DMS153 (cell line): ENCODE results near the gene PHLDA3.

Experiments
- DNase-seq: peaks from one replicate; lab custom pipeline; 2025; lab: John Stamatoyannopoulos, UW

PHLDA3 gene

DNA sequence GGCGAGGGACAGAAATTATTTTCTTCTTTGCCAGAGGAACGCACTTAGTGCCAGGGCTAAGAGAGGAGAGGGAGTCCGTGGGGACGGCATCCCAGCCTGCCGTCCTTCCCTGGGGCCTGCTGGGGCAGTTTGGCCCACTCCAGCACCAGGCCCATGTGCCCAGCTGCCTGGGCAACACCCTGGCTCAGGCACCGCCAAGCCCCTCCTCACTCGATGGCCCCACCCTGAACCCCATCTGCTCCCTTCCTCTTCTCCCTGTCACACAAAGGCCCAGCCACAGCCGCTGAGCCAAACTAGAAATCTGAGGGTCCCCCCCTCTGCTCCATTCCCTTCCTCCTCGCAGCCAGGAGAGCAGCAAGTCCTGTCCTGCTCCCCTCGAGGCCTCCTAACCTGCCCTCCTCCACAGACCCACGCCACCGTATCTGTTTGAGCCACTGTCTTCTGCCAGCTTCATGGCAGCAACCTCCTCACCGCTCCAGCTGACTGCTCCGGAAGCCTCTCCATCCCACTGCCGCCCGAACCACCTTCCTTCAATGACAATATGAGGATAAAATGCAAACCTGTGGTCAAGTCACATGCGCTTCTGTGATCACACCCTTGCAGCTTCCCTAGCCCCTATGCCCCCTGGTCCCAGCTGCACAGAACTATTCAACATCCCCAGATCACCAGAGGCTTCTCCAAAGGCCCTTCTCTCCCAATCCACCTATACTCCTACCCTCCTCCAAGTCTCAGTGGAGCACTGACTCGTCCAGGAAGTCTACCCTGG lies 39.1 kb downstream of the PHLDA3 start:
- no peak for DNase-seq

DNA sequence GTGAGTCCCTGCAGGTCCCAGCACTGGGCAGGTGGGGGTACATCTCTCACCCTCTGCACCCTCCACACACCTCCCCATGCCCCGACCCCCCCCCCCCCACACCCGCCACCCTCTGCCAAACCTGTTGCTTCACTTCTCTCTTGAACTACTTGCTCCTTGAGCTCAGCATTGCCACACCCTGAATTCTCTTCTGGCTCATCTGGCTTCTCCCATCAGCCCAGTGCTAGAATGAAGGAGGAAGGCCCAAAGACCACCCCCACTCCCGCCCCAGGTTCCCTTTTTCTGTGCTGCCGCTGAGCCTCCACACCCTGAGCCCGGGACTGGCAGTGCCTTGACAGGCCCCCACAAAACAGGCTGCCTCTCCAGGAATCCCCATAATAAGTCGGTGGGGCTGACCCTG lies 41.0 kb downstream of the PHLDA3 start:
- DNase-seq = no peak

DNA sequence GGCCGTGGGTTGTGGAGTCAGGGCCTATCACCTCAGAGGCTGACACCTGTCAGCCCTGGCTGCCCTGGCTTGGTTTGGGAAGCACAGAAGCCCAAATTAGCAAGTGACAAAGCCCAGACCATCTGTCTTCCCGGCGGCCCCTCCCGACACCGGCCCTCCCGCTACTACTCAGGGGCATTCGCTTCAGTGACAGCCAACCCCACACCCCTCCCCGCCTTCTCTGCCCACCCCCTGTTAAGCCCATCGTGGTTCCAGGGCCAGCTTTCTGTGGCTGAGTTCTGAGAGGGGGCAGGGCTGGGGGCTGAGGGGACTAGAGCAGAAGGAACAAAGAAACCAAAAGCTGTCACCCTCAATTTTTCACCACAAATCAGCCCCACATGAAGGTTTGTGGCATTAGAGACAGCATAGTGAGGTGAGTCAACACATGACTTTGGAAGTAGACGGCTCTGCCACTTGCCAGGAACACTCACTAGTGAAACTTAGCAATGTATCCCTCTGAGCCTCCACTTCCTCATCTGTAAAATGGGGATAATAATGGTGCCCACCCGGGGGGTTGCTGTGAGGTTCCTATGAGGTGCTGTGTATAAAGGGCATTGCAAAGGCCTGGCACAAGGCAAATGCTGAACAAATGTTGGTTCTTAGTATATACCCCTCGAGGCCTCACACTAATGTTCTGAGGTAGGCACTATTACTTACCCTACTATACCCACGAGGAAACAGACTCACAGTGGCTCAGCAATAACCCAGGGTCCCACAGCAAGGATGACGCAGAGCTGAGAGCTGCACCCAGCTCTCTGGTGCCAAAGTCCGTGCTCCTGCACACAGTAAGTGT lies 42.3 kb downstream of the PHLDA3 start:
- no peak for DNase-seq

DNA sequence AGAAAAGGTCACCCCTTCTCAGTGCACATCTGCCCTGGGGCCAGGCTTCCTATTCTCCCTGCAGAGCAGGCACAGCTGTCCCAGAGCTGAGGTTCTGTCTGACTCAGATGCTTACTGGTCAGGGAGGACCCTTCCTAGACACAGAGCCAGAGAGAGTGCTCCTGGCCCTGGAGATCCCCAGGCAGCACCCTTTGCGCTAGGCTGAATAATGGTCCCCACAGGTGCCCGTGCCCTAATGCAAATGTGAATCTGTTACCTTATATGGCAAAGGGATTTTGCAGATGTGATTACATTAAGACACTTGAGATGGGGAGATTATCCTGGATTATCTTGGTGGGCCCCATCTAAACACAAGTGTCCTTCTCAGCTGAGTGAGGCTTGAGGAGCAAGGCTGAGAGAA lies 44.8 kb downstream of the PHLDA3 start:
- no peak for DNase-seq

DNA sequence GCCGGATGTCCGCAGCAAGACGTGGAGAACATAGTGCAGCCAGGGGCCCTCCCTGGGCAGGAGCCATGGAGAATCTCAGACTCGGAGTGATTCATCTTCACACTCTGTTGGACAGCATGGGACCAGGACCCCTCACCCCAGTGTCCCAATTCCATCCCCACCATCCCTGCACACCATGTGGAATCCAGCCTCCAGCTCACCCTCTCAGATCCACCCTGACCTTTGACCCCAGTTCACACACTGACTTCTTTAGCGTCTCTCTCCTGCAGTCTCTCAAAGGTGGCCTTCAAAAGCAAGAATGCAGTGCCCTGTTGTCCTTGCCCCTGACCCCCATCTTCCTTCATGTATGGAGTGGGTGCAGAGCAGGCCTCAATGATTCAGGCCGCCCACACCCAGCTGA lies 45.3 kb downstream of the PHLDA3 start:
- DNase-seq = no peak

DNA sequence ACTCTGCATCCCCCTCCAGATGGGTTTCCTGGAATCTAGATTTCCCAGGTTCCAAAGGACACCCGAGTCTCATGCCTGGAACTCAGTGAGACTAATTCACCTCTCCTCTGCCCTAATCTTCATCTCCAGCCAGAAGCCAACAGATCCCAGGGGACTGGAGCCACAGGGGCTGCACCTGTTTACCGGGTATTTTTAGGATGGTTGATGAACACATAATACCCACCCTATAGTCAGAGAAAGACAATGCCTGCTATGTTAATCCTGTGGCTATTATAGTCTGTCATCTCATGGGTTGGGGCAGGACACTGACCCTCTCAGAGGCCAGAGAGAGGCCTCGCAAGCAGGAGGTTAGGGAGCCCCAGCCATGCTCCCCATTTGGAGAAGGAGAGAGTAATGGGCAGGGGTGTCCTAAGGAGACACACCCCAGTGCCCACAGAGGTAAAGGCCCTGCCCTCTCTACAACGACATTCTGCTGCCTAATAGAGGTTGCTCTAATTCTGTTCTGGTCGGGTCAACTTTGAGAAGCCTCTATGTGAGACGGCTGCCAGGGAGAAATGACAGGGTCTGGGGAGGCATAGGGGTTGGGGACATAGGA lies 46.5 kb downstream of the PHLDA3 start:
- no peak for DNase-seq

DNA sequence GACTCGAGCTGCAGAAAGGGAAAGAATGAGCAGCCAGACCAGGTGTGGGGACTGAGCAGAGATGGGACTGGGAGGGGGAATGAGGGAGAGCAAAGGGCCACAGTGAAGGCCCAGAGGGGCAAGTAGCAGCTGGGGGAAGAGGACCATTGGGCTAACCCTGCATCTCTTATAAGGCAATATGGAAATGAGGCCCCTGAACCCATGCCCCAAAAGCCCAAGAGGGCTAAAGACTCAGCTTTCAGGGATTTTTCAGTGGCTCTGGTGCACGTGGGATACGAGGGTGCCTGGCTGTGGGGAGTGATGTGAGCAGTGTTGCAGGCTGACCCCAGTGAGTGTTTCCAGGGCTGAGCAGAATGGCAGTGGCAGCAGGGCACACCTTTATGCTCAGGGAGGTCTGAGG lies 47.0 kb downstream of the PHLDA3 start:
- DNase-seq = no peak

DNA sequence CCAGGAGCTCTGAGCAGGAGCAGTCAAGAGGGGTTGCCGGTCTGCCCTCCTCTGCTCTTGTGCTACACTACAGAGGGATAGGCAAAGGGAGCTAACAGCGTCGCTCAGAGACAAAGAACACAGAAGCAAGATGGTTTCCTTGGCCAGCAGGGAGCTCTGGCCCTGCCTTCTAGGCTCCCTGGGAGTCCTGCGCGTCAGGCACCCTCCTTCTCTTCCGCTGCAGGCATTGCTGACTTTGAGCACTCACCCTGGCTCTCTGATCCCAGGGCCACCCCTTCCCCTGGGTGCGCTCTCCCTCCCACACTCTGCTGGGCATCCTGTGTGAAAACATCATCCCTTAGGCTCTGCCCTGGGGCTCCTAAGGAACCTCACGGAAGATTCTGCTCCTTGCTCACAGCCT lies 47.9 kb downstream of the PHLDA3 start:
- DNase-seq = no peak

DNA sequence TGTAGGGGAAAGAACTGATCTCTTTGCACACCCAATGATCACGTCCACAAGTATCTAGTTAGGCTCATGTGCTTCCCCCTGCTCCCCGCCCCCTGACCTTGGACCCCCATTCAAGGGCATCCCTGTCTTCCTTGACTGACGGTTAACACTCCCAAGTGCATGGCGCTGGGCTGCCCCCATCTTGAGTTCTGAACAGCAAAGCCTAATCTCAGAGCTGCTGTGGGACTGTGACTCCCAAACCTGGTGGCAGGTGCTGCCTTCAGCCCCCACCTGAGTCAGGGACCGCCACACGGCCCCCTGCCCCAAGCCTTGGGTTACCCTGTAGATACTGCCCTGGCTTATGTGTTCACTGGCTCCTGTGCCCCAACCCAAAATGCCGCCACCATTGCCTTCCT lies 48.4 kb downstream of the PHLDA3 start:
- no peak for DNase-seq

DNA sequence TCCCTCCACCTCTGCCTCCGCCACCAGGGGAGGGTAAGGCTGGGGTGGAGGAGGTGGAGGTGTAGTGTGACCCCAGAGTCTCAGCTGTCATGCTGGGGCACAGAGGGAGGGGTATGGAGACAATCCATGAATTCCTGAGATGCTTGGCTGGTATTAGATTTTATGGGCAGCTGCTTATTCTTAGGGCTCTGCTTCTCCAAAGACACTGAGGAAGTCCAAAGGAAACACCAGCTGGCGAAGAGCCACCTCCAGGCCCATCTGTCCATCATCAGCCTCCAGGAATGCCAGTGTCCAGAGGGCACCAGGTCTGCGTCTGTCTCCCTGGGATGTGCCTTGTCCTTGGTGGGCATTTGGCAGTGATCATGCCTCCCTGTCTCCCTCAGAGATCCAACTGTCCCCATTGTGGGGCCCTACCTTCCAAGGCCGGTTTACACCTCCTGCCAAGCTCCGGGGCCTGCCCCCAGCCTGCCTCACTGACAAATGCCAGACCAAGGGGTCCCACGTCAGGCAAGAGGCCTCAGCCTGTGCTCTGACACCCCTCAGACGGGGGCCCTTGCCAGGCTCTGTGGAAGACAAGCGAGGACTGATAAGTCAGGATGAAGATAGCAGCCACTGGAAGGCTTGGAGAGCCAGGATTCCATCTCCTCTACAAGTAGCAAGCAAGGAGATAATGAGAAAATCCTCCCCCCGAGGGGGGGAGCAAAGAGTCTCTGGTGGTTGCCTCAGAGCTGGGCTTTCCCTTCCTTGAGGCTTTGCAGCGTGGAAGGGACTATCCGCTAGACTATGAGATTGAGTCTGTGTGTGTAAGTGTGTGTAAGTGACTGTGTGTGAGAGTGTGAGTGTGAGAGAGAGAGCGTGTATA lies 49.0 kb downstream of the PHLDA3 start:
- DNase-seq = no peak

DNA sequence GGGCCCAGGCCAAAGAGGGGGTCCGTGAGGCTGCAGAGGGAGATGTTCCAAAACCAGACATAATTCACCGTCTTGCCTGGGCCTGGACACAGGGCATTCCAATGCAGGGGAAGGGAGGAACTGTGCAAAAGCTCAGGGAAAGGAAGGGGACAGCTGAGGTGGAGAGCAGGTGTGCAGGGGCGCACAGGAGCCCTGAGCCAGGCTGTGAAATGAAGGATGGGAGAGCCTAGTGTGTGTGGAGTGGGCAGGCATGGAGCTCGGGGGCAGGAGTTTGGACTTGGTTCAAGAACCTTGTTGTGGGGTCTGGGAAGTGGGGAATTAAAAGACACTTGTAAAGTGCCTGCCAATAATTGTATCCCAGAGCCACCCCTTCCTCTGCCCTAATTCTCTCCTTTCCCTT lies 49.7 kb downstream of the PHLDA3 start:
- no peak for DNase-seq

DNA sequence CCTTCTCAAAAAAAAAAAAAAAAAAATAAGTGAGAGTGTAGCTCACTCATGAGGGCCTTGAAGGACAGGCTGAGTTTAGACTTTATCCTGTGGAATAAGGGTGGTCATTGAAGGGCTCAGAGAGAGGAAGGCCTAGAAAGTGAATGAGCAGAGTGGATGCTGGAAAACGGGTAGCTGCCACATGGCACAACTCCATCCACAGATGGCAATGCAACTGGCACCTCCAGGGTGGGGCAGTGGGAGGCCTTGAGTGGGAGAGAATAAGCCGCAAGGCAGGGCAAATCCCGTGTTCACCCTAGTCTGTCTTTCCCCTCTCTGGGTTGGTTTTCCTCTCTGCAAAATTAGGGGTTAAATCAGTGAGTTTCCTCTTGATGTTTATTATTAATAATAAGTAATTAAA lies 50.5 kb downstream of the PHLDA3 start:
- DNase-seq = no peak
